Sigmoid colon (tissue), 7 donors: ENCODE results near the gene DYRK1A. TPM values are rescaled to one million over a fixed set of nuclear protein-coding genes. Genes with fewer than 3 reads are reported as not detected.

Experiments used
- DNase-seq: peaks from one replicate; pipeline ENCODE4 v3.0.0-alpha.2; 2019
- H3K27ac ChIP-seq, 4 donors: fragments of 200-600 bp; sonication (generic); one replicate each; pipeline ENCODE4 v1.5.1; 2016 to 2019; ENCODE audit warnings: mild to moderate bottlenecking in 1 of 4
- H3K27me3 ChIP-seq, 3 donors: fragments of 200-600 bp; sonication (generic); one replicate each; pipeline ENCODE4 v1.5.1; 2019; ENCODE audit warnings: mild to moderate bottlenecking in 1 of 3
- H3K36me3 ChIP-seq, 4 donors: fragments of 200-600 bp; sonication (generic); one replicate each; pipeline ENCODE4 v1.5.1; 2016 to 2019
- H3K4me1 ChIP-seq, 4 donors: fragments of 200-600 bp; sonication (generic); one replicate each; pipeline ENCODE4 v1.5.1; 2017 to 2019
- H3K4me3 ChIP-seq, 4 donors: fragments of 200-600 bp; sonication (generic); one replicate each; pipeline ENCODE4 v1.5.1; 2017 to 2019; ENCODE audit warnings: mild to moderate bottlenecking in 2 of 4, moderate library complexity in 1 of 4
- H3K9me3 ChIP-seq, 4 donors: fragments of 200-600 bp in 3 of 4; sonication (generic) in 3 of 4; one replicate each; pipeline versions ENCODE4 v1.5.1 to v1.6.1; 2013 to 2019
- EP300 ChIP-seq, 4 donors: sonication (generic); formaldehyde crosslinking; IDR thresholded peaks; one replicate each; pipeline ENCODE4 v1.6.1; 2017; ENCODE audit warnings: antibody characterized with exemption in 4 of 4
- POLR2A ChIP-seq, 2 donors: fragments of 450-650 bp; IDR thresholded peaks; one replicate each; pipeline ENCODE4 v1.6.1; 2016; ENCODE audit warnings: antibody characterized with exemption in 2 of 2, mild to moderate bottlenecking in 2 of 2, moderate library complexity in 2 of 2
- POLR2AphosphoS5 ChIP-seq, 4 donors: sonication (generic); formaldehyde crosslinking; IDR thresholded peaks; one replicate each; pipeline ENCODE4 v1.6.1; 2017; ENCODE audit warnings: antibody characterized with exemption in 4 of 4
- WGBS, 2 donors: extraction: QIAGEN DNeasy Blood & Tissue Kit; methylation state at CpG; one replicate each; pipeline ENCODE4 v1.1.7; 2013; 5-methylcytosine and 5-hydroxymethylcytosine counted together
- intact Hi-C: fragments of 100-400 bp; cut with DNase I; formaldehyde crosslinking; loops from one replicate; pipeline ENCODE4 v1.15.1; 2023
- polyA plus RNA-seq, 3 donors: library from polyadenylated mRNA; stranded (reverse); fragments of 200-250 nt; gene quantifications; one replicate each; pipeline ENCODE4 v1.2.3, GENCODE V29; 2013
- total RNA-seq, 4 donors: library from RNA; depleted of rRNA; stranded (reverse); fragments of >200 nt; gene quantifications; one replicate each; pipeline ENCODE4 v1.1.0, GENCODE V29; 2016
- TF ChIP-seq, protein P1 (sequence below), 4 experiments: fragments of 450-650 bp in 3 of 4; fragments of 200-600 bp in 1 of 4; IDR thresholded peaks; one replicate each; pipeline ENCODE4 v1.5.1; 2016 to 2019; ENCODE audit warnings: antibody characterized with exemption in 4 of 4, mild to moderate bottlenecking in 3 of 4, moderate library complexity in 2 of 4
- donor health status: healthy with polysubstance abuse.
- donor health status: Bipolar disorder and iron deficiency.
- donor health status: healthy.

DYRK1A gene
- total and polyA plus RNA-seq, 7 donors = 11.4 to 74.1 (median 62.9) TPM

GRCh38 chr21:37371041-37371397, 4.4 kb downstream of the DYRK1A start:
- intact Hi-C loops = loop anchor here (5.0 kb wide), 1 partner anchor 36 kb away; no protein-coding TSS in a partner anchor
- TF ChIP-seq EP300 (IDR thresholded peaks at IDR 0.05) (no peak), POLR2AphosphoS5 (IDR thresholded peaks at IDR 0.05) (no peak), POLR2A (IDR thresholded peaks at IDR 0.05) (no peak)
- TF ChIP-seq, protein P1, sequence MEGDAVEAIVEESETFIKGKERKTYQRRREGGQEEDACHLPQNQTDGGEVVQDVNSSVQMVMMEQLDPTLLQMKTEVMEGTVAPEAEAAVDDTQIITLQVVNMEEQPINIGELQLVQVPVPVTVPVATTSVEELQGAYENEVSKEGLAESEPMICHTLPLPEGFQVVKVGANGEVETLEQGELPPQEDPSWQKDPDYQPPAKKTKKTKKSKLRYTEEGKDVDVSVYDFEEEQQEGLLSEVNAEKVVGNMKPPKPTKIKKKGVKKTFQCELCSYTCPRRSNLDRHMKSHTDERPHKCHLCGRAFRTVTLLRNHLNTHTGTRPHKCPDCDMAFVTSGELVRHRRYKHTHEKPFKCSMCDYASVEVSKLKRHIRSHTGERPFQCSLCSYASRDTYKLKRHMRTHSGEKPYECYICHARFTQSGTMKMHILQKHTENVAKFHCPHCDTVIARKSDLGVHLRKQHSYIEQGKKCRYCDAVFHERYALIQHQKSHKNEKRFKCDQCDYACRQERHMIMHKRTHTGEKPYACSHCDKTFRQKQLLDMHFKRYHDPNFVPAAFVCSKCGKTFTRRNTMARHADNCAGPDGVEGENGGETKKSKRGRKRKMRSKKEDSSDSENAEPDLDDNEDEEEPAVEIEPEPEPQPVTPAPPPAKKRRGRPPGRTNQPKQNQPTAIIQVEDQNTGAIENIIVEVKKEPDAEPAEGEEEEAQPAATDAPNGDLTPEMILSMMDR (IDR thresholded peaks at IDR 0.05) = no peak
- whole genome bisulfite sequencing, 2 donors = 62 to 79% methylated on average over 2 of the region's 2 CpGs
- H3K4me1 ChIP-seq = peaks cover 0 to 74% (median 65%) of the 10 kb centered on the region in 4 donors
- no peaks in the 10 kb centered on the region for H3K27me3 ChIP-seq
- no peaks in the 10 kb centered on the region for H3K9me3 ChIP-seq
- no peak for DNase-seq
- no peak overlapping the region for H3K4me3 ChIP-seq
- H3K27ac ChIP-seq = peak overlapping the region in 3 of 4 donors; percentile 28 to 100 (median 36)
- H3K36me3 ChIP-seq = no peaks in the 10 kb centered on the region

DNA sequence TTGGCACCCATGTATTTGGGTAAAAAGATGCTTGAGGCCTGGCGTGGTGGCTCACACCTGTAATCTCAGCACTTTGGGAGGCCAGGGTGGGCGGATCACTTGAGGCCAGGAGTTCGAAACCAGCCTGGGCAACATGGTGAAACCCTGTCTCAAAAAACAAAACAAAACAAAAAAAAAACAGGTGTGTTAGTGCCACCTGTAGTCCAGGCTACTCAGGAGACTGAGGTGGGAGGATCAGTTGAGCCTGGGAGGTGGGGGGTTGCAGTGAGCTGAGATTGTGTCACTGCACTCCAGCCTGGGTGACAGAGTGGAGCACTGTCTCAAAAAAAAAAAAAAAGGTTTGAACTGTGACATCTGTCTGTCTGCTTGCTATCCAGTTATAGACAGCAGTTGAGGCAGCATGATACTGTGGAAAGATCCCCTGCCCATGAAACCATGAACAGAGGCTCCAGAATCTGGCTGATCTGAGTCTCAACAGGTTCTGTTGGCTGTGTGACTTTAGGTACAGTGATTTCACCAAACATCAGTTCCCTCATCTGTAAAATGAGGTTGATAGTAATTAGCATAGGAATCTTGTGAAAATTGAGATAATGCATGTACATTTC, 5.7 kb downstream of the DYRK1A start:
- H3K9me3 ChIP-seq = no peaks in the 10 kb centered on the region
- WGBS, 2 donors = 94% methylated on average over 3 of the region's 3 CpGs
- H3K27me3 ChIP-seq = no peaks in the 10 kb centered on the region
- no peak overlapping the region for H3K4me3 ChIP-seq
- intact Hi-C loops = loop anchor here (5.0 kb wide), 1 partner anchor 35 kb away; no protein-coding TSS in a partner anchor
- H3K27ac ChIP-seq = no peak overlapping the region
- peaks cover 0 to 84% (median 77%) of the 10 kb centered on the region in 4 donors for H3K4me1 ChIP-seq
- no peaks in the 10 kb centered on the region for H3K36me3 ChIP-seq
- no peak for DNase-seq
- no peak for TF ChIP-seq POLR2AphosphoS5 (IDR thresholded peaks at IDR 0.05)
- TF ChIP-seq, protein P1 (IDR thresholded peaks at IDR 0.05) = no peak
- no peak for TF ChIP-seq POLR2A (IDR thresholded peaks at IDR 0.05)
- no peak for TF ChIP-seq EP300 (IDR thresholded peaks at IDR 0.05)

- intact Hi-C loops = loop anchor here (5.0 kb wide), 1 partner anchor 34 kb away; no protein-coding TSS in a partner anchor
- Histone ChIP-seq H3K36me3 (no peaks in the 10 kb centered on the region), H3K9me3 (no peaks in the 10 kb centered on the region), H3K4me3 (no peak overlapping the region), H3K27me3 (no peaks in the 10 kb centered on the region), H3K4me1 (peaks cover 0 to 91% (median 83%) of the 10 kb centered on the region in 4 donors), H3K27ac (peak overlapping the region in 1 of 4 donors; percentile 5)
- 90 to 91% methylated on average over 3 of the region's 3 CpGs for WGBS, 2 donors
- no peak for TF ChIP-seq POLR2AphosphoS5 (IDR thresholded peaks at IDR 0.05)
- DNase-seq = no peak
Observed at GRCh38 chr21:37372951-37373350, 6.4 kb downstream of the DYRK1A start.

DNA sequence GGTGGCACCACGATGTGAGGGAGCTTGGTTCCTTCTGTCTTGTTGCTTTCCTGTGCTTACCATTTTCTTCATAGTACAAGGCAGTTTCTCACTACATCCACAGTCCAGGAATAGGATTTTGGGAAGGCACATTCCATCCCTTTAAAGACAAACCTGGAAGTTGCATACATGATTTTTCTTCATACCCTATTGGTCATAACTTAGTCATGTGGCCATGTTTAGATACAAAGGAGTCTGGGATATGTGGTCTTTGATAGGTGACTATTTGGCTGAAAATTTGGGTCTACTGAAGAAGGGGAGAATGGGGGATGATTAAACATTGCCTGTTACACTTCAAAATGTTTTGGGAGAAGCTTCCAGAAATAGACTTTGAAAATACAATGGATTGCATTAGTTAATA, 7.0 kb downstream of the DYRK1A start:
- H3K4me3 ChIP-seq = no peak overlapping the region
- no peaks in the 10 kb centered on the region for H3K9me3 ChIP-seq
- TF ChIP-seq POLR2AphosphoS5 (IDR thresholded peaks at IDR 0.05) = no peak
- TF ChIP-seq, protein P1 (IDR thresholded peaks at IDR 0.05) = no peak
- no peak for TF ChIP-seq EP300 (IDR thresholded peaks at IDR 0.05)
- no peak for TF ChIP-seq POLR2A (IDR thresholded peaks at IDR 0.05)
- H3K36me3 ChIP-seq = no peaks in the 10 kb centered on the region
- intact Hi-C loops = loop anchor here (5.0 kb wide), 1 partner anchor 34 kb away; no protein-coding TSS in a partner anchor
- 34 to 67% methylated on average over 1 of the region's 1 CpG for WGBS, 2 donors
- H3K27me3 ChIP-seq = no peaks in the 10 kb centered on the region
- peaks cover 0 to 93% (median 87%) of the 10 kb centered on the region in 4 donors for H3K4me1 ChIP-seq
- no peak for DNase-seq
- H3K27ac ChIP-seq = peak overlapping the region in 1 of 4 donors; percentile 5

DNA sequence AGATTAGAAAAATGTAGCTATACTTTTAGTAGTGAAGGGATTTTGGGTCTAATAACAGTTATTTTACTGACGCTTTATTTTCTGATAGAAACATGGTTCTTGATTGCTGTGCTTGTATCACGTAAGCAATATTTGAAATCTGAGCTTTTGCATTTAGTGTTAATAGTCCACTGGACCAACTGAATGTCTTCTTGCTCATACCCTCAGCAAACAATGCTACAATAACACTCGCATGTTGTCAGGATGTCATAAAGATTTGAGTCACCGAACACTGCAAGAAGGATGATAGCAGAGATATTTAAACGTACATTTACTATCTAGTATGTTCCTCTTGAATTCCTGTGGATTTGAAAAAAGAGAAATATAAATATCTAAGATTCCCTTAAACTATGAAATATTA, 7.5 kb downstream of the DYRK1A start:
- Histone ChIP-seq H3K9me3 (no peaks in the 10 kb centered on the region), H3K27me3 (no peaks in the 10 kb centered on the region), H3K4me3 (no peak overlapping the region), H3K36me3 (no peaks in the 10 kb centered on the region), H3K4me1 (peaks cover 0 to 93% (median 87%) of the 10 kb centered on the region in 4 donors), H3K27ac (peak overlapping the region in 2 of 4 donors; percentile 21 to 52)
- intact Hi-C loops = loop anchor here (5.0 kb wide), 1 partner anchor 33 kb away; no protein-coding TSS in a partner anchor
- WGBS, 2 donors = 30 to 53% methylated on average over 5 of the region's 5 CpGs
- no peak for DNase-seq
- TF ChIP-seq POLR2AphosphoS5 (IDR thresholded peaks at IDR 0.05) (no peak), EP300 (IDR thresholded peaks at IDR 0.05) (no peak), POLR2A (IDR thresholded peaks at IDR 0.05) (no peak)
- TF ChIP-seq, protein P1 (IDR thresholded peaks at IDR 0.05) = no peak
